Measurements from ENCODE around the gene GLP1R.

DNA sequence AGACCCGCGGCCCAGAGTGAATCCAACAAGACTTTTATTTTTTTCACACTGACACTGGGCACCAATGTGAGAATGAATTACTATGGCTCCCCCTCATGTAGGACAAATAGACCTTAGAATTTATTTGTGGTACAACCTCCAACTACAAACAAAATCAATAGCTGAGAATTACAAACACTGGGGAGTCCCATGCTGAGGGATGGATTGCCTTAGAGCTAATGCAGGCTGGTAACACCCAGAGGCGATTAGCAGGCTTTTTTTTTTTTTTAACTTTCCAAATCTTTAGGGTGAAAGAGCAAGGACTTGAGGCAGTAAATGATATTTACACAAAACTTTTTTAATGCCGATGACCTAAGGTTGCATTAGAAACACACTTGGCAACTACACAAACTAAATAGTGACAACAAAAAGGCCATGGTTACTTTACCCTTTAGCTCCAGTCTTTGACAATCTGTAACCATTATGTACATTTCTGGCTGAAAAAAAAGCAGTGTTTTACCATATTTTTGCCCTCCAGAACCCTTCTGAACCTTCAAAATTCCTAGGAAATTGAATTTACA lies 44.6 kb downstream of the GLP1R start:
- TF ChIP-seq, protein P1, sequence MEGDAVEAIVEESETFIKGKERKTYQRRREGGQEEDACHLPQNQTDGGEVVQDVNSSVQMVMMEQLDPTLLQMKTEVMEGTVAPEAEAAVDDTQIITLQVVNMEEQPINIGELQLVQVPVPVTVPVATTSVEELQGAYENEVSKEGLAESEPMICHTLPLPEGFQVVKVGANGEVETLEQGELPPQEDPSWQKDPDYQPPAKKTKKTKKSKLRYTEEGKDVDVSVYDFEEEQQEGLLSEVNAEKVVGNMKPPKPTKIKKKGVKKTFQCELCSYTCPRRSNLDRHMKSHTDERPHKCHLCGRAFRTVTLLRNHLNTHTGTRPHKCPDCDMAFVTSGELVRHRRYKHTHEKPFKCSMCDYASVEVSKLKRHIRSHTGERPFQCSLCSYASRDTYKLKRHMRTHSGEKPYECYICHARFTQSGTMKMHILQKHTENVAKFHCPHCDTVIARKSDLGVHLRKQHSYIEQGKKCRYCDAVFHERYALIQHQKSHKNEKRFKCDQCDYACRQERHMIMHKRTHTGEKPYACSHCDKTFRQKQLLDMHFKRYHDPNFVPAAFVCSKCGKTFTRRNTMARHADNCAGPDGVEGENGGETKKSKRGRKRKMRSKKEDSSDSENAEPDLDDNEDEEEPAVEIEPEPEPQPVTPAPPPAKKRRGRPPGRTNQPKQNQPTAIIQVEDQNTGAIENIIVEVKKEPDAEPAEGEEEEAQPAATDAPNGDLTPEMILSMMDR (IDR thresholded peaks at IDR 0.05; ENCODE audit: insufficient read depth, low read length, poor library complexity, severe bottlenecking) = no peak
- TF ChIP-seq EZH2phosphoT487 (conservative IDR thresholded peaks at IDR 0.05; ENCODE audit: low read length) = no peak
